GM23338 (cell line): ENCODE data around the gene PRPF6. TPM values are rescaled to one million over a fixed set of nuclear protein-coding genes. Genes with fewer than 3 reads are reported as not detected.

Source experiments
- ATAC-seq: fragments of 200-7000 bp; cut with Tn5 transposase; 3 replicates; pipeline ENCODE4 v1.9.1; 2020
- DNase-seq: peaks from one replicate; pipeline ENCODE4 v3.0.0-alpha.2; 2015; ENCODE audit warnings: low spot score
- H2AFZ ChIP-seq: fragments of 200-600 bp; sonication (generic); 2 replicates; pipeline ENCODE4 v1.8.0; 2016; ENCODE audit warnings: antibody characterized with exemption, mild to moderate bottlenecking, moderate library complexity
- H3F3A ChIP-seq: fragments of 200-600 bp; sonication (generic); replicated peaks from 2 replicates; pipeline ENCODE4 v1.8.0; 2017; ENCODE audit warnings: antibody characterized with exemption, mixed run types, low read depth
- H3K27ac ChIP-seq: fragments of 200-600 bp; sonication (generic); 2 replicates; pipeline ENCODE4 v1.6.1; 2016; ENCODE audit warnings: low read depth
- H3K27me3 ChIP-seq: fragments of 200-600 bp; sonication (generic); 2 replicates; pipeline ENCODE4 v1.8.0; 2016; ENCODE audit warnings: mild to moderate bottlenecking, mixed run types, moderate library complexity; ENCODE audit not compliant: insufficient read depth
- H3K36me3 ChIP-seq: fragments of 200-600 bp; sonication (generic); 2 replicates; pipeline ENCODE4 v1.8.0; 2016; ENCODE audit warnings: mild to moderate bottlenecking; ENCODE audit not compliant: insufficient read depth
- H3K4me1 ChIP-seq: fragments of 200-600 bp; sonication (generic); 2 replicates; pipeline ENCODE4 v1.8.0; 2016; ENCODE audit warnings: mild to moderate bottlenecking, moderate library complexity; ENCODE audit not compliant: insufficient read depth
- H3K4me2 ChIP-seq: fragments of 200-600 bp; sonication (generic); 2 replicates; pipeline ENCODE4 v1.7.1; 2017; ENCODE audit warnings: mixed run types
- H3K4me3 ChIP-seq: fragments of 200-600 bp; sonication (generic); 2 replicates; pipeline ENCODE4 v1.6.1; 2016; ENCODE audit warnings: mixed run types
- H3K79me2 ChIP-seq: fragments of 200-600 bp; sonication (generic); replicated peaks from 2 replicates; pipeline ENCODE4 v1.8.0; 2017; ENCODE audit warnings: mild to moderate bottlenecking; ENCODE audit not compliant: insufficient read depth
- H3K9me2 ChIP-seq: fragments of 200-600 bp; sonication (generic); 2 replicates; pipeline ENCODE4 v1.8.0; 2017; ENCODE audit not compliant: insufficient read depth
- H4K20me1 ChIP-seq: fragments of 200-600 bp; sonication (generic); replicated peaks from 2 replicates; pipeline ENCODE4 v1.8.0; 2017; ENCODE audit warnings: mild to moderate bottlenecking; ENCODE audit not compliant: insufficient read depth
- H3K27ac Mint-ChIP-seq: 2 replicates; pipeline ENCODE4 v1.8.0; 2020; ENCODE audit warnings: inconsistent platforms, mild to moderate bottlenecking, moderate library complexity, mixed read lengths
- H3K27me3 Mint-ChIP-seq: 3 replicates; pipeline ENCODE4 v1.8.0; 2022; ENCODE audit warnings: low read depth, mild to moderate bottlenecking, moderate library complexity, mixed read lengths, inconsistent platforms; ENCODE audit not compliant: insufficient read depth, poor library complexity
- H3K36me3 Mint-ChIP-seq: 3 replicates; pipeline ENCODE4 v1.8.0; 2021; ENCODE audit warnings: low read depth, mild to moderate bottlenecking, inconsistent platforms, moderate library complexity, mixed read lengths
- H3K4me1 Mint-ChIP-seq: 3 replicates; pipeline ENCODE4 v1.8.0; 2020; ENCODE audit warnings: mild to moderate bottlenecking, inconsistent platforms, mixed read lengths
- H3K4me3 Mint-ChIP-seq: 3 replicates; pipeline ENCODE4 v1.8.0; 2021; ENCODE audit warnings: moderate library complexity, mild to moderate bottlenecking, inconsistent platforms, mixed read lengths
- H3K9me3 Mint-ChIP-seq: 3 replicates; pipeline ENCODE4 v1.8.0; 2020; ENCODE audit warnings: moderate library complexity, mild to moderate bottlenecking, inconsistent platforms, mixed read lengths
- CTCF ChIP-seq, 2 experiments: fragments of 200-600 bp in 1 of 2; sonication (generic) in 1 of 2; conservative IDR thresholded peaks; 2 replicates each; pipeline versions ENCODE4 v1.5.1 to v1.6.1; 2016 to 2017; ENCODE audit warnings: antibody characterized with exemption in 2 of 2, low read depth in 2 of 2, mild to moderate bottlenecking in 2 of 2, moderate library complexity in 1 of 2
- ETS1 ChIP-seq: IDR thresholded peaks from 2 replicates; pipeline ENCODE4 v1.6.1; 2016; ENCODE audit warnings: antibody characterized with exemption
- EZH2 ChIP-seq: fragments of 200-600 bp; sonication (generic); IDR thresholded peaks from one replicate; pipeline ENCODE4 v1.8.0; 2017; ENCODE audit warnings: antibody characterized with exemption, mild to moderate bottlenecking, low read depth; ENCODE audit not compliant: unreplicated experiment
- EZH2phosphoT487 ChIP-seq: fragments of 200-600 bp; sonication (generic); IDR thresholded peaks from one replicate; pipeline ENCODE4 v1.8.1; 2018; ENCODE audit warnings: antibody characterized with exemption; ENCODE audit not compliant: unreplicated experiment
- JUNB ChIP-seq: IDR thresholded peaks from one replicate; pipeline ENCODE4 v1.6.1; 2016; ENCODE audit warnings: antibody characterized with exemption; ENCODE audit not compliant: unreplicated experiment
- NANOG ChIP-seq: IDR thresholded peaks from 2 replicates; pipeline ENCODE4 v1.6.1; 2016; ENCODE audit warnings: antibody characterized with exemption, borderline replicate concordance
- POLR2AphosphoS5 ChIP-seq: IDR thresholded peaks from 2 replicates; pipeline ENCODE4 v1.6.1; 2016; ENCODE audit warnings: antibody characterized with exemption, low read depth
- STAT1 ChIP-seq: IDR thresholded peaks from one replicate; pipeline ENCODE4 v1.6.1; 2016; ENCODE audit warnings: antibody characterized with exemption; ENCODE audit not compliant: unreplicated experiment
- ZNF114 ChIP-seq: fragments of 250-450 bp; sonication (Bioruptor Pico); IDR thresholded peaks from 2 replicates; pipeline ENCODE4 v1.5.0; 2020; ENCODE audit warnings: mild to moderate bottlenecking, moderate library complexity
- ZNF331 ChIP-seq: fragments of 250-450 bp; sonication (Bioruptor Pico); IDR thresholded peaks from 2 replicates; pipeline ENCODE4 v1.5.0; 2020; ENCODE audit warnings: low read depth, mild to moderate bottlenecking, moderate library complexity
- polyA plus RNA-seq: library from polyadenylated mRNA; unstranded; fragments of >200 nt; fragmentation: Nextera tagmentation; extraction: Ambion mirVana; gene quantifications from 2 replicates; pipeline ENCODE4 v1.2.1, GENCODE V29; 2016
- total RNA-seq: library from RNA; depleted of rRNA; stranded (reverse); fragments of >200 nt; shearing (Covaris generic); gene quantifications from 2 replicates; pipeline ENCODE4 v1.2.3, GENCODE V29; 2014
- TF ChIP-seq, protein P1 (sequence below): IDR thresholded peaks from one replicate; pipeline ENCODE4 v1.6.1; 2018; ENCODE audit warnings: antibody characterized with exemption; ENCODE audit not compliant: unreplicated experiment

The PRPF6 gene
- total and polyA plus RNA-seq, 2 experiments from 2014 or later, result 53.8 to 79.9 TPM

GRCh38 chr20:64025826-64026412 lies 45.0 kb downstream of the PRPF6 start:
- Mint-ChIP-seq H3K27ac (no peak overlapping the region), H3K36me3 (peaks cover 84% of the 10 kb centered on the region), H3K27me3 (peaks cover 8% of the 10 kb centered on the region), H3K4me1 (no peaks in the 10 kb centered on the region; the same call in 2 of the 3 replicates), H3K9me3 (no peaks in the 10 kb centered on the region), H3K4me3 (no peak overlapping the region)
- Histone ChIP-seq H2AFZ (no peak overlapping the region), H3F3A (0 out of 2 replicates have a peak, but pooled peaks cover 4% of the 10 kb centered on the region), H3K4me1 (no peaks in the 10 kb centered on the region), H3K4me2 (no peak overlapping the region), H3K79me2 (no peaks in the 10 kb centered on the region), H3K27me3 (no peaks in the 10 kb centered on the region), H3K27ac (no peak overlapping the region), H4K20me1 (no peaks in the 10 kb centered on the region), H3K36me3 (peaks cover 5% of the 10 kb centered on the region; the same call in 1 of the 2 replicates), H3K9me2 (no peaks in the 10 kb centered on the region), H3K4me3 (no peak overlapping the region)
- no peak for ATAC-seq
- TF ChIP-seq CTCF (conservative IDR thresholded peaks at IDR 0.05; ENCODE audit: low read depth in 2 of 2), result no peak
- no peak for TF ChIP-seq NANOG
- no peak for DNase-seq

- H3K36me3 ChIP-seq, result peaks cover 5% of the 10 kb centered on the region; the same call in 1 of the 2 replicates
- no peak overlapping the region for H3K27ac ChIP-seq
- Mint-ChIP-seq H3K9me3 (no peaks in the 10 kb centered on the region), H3K4me1 (no peaks in the 10 kb centered on the region; the same call in 2 of the 3 replicates), H3K27ac (no peak overlapping the region), H3K36me3 (peaks cover 69% of the 10 kb centered on the region), H3K27me3 (peaks cover 8% of the 10 kb centered on the region), H3K4me3 (no peak overlapping the region)
- H2AFZ ChIP-seq, result no peak overlapping the region
- ATAC-seq (no peak), DNase-seq (no peak)
- H3K9me2 ChIP-seq, result no peaks in the 10 kb centered on the region
- no peaks in the 10 kb centered on the region for H4K20me1 ChIP-seq
- H3K79me2 ChIP-seq, result no peaks in the 10 kb centered on the region
- H3F3A ChIP-seq, result no peaks in the 10 kb centered on the region
- no peaks in the 10 kb centered on the region for H3K27me3 ChIP-seq
- no peak overlapping the region for H3K4me3 ChIP-seq
- H3K4me2 ChIP-seq, result no peak overlapping the region
- H3K4me1 ChIP-seq, result no peaks in the 10 kb centered on the region
- TF ChIP-seq ETS1, result no peak
- no peak for TF ChIP-seq POLR2AphosphoS5
- TF ChIP-seq JUNB, result no peak
- TF ChIP-seq EZH2, result no peak
- no peak for TF ChIP-seq EZH2phosphoT487
- no peak for TF ChIP-seq CTCF (conservative IDR thresholded peaks at IDR 0.05; ENCODE audit: low read depth in 2 of 2)
- no peak for TF ChIP-seq STAT1
- no peak for TF ChIP-seq NANOG
- TF ChIP-seq, protein P1, sequence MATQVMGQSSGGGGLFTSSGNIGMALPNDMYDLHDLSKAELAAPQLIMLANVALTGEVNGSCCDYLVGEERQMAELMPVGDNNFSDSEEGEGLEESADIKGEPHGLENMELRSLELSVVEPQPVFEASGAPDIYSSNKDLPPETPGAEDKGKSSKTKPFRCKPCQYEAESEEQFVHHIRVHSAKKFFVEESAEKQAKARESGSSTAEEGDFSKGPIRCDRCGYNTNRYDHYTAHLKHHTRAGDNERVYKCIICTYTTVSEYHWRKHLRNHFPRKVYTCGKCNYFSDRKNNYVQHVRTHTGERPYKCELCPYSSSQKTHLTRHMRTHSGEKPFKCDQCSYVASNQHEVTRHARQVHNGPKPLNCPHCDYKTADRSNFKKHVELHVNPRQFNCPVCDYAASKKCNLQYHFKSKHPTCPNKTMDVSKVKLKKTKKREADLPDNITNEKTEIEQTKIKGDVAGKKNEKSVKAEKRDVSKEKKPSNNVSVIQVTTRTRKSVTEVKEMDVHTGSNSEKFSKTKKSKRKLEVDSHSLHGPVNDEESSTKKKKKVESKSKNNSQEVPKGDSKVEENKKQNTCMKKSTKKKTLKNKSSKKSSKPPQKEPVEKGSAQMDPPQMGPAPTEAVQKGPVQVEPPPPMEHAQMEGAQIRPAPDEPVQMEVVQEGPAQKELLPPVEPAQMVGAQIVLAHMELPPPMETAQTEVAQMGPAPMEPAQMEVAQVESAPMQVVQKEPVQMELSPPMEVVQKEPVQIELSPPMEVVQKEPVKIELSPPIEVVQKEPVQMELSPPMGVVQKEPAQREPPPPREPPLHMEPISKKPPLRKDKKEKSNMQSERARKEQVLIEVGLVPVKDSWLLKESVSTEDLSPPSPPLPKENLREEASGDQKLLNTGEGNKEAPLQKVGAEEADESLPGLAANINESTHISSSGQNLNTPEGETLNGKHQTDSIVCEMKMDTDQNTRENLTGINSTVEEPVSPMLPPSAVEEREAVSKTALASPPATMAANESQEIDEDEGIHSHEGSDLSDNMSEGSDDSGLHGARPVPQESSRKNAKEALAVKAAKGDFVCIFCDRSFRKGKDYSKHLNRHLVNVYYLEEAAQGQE, result no peak
- no peak for TF ChIP-seq ZNF114 (CRISPR knock-in tag)
- TF ChIP-seq ZNF331, result no peak
Observed at GRCh38 chr20:64027981-64028685, 47.2 kb downstream of the PRPF6 start.
